NCI-H446 treated with DMSO at 0.1 percent for 48 hours (cell line): Measurements from ENCODE around the gene GPC6.

Experiments used
- DNase-seq: peaks from one replicate; lab custom pipeline; 2025; lab: John Stamatoyannopoulos, UW

GPC6 gene

GRCh38 chr13:93775507-93776108 lies 549.0 kb downstream of the GPC6 start:
- no peak for DNase-seq

GRCh38 chr13:93776936-93777335 lies 550.3 kb downstream of the GPC6 start:
- DNase-seq: no peak

DNA sequence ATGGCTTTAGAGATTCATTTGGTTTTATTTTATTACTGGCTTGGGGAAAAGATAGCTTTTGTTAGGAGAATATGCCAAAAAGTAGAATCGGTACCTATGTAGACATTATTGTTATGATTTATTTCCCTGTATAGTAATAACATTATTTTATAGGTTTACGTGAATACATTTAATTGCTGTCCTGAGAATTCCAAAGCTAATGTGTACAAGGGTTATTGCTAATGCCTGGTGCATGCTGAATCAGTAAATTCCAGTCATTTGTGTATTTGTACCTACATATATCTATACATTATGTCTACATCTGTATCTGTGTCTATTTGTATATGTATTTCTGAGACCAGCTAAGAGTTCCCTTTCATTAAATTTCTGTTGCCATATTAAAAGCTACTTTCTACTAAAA lies 550.9 kb downstream of the GPC6 start:
- no peak for DNase-seq

GRCh38 chr13:93778548-93778947 lies 551.9 kb downstream of the GPC6 start:
- no peak for DNase-seq

DNA sequence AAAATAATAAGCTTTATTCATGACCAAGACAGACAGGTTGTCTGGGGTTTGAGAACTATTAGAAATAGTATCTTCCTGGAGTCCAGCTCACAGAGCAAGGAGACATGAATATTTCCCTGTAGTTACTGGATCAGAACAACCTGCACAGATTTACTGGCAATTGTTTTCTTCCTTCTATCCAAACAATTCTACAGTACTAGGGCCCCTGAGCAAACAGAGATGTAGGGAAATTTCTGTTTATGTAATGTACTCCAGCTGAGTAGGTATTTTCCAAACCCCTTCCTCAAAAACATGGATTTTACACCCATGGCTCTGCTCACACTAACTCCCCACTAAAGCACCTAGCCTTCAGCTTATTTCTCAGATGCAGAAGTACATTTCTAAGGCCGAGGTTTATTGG lies 557.6 kb downstream of the GPC6 start:
- DNase-seq: no peak

- DNase-seq: no peak
Measured at GRCh38 chr13:93786846-93787489, 560.4 kb downstream of the GPC6 start.

- no peak for DNase-seq
Measured at GRCh38 chr13:93788456-93788855, 561.8 kb downstream of the GPC6 start.

- no peak for DNase-seq
Measured at GRCh38 chr13:93789058-93789457, 562.5 kb downstream of the GPC6 start.

GRCh38 chr13:93794197-93794885 lies 567.7 kb downstream of the GPC6 start:
- DNase-seq: no peak

GRCh38 chr13:93797463-93797862 lies 570.9 kb downstream of the GPC6 start:
- no peak for DNase-seq

DNA sequence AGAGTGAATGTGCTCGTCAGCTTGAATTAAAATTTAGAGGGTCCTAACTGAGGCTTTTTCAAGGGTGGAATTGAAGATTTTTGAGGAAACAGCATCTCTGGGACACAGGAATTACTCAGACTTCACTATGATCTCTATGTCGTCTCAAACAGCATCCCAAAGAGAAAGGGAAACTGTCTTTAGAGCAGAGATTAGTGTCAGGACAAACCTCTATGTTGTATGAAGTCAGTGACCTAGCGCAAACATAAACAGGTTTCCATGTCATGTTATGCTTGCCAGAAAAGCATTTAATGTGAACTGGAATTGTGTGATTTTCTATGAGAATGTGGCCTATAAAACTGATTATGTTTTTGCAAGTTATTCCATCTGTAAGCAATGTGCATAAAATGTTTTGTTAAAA lies 573.7 kb downstream of the GPC6 start:
- DNase-seq: no peak

- DNase-seq: no peak
Measured at GRCh38 chr13:93805736-93806135, 579.1 kb downstream of the GPC6 start.

GRCh38 chr13:93806861-93807260 lies 580.3 kb downstream of the GPC6 start:
- DNase-seq: no peak

- no peak for DNase-seq
Measured at GRCh38 chr13:93810264-93810663, 583.7 kb downstream of the GPC6 start.

DNA sequence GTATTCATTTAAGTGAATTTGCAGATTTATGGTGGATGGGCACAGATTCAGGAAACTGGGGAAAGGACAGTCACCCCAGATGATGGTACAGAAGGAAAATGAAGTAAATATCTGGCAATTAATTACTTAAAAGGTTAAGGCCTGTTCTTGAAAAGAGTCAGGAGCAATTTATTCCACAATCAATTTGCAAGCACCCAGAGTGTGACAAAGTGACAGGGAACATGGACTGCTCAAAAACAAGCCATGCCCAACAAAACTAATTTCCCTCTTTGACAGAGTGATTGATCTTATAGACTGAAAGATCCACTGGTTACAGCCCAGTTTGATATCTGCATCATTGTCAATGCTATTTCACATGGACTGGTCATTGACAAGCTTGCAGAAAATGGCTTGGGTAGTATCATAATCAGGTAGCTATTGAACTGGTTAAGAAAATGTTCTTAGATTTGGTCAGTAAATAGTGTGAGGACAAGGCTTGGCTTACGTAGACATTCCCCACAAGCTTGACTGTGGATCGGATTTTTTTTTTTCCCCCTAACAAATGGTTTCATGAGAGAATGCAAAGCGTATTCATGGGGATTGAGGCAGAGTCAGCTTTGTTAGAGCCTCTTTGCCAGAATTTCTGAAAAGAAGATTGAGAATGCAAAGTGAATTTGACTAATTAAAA lies 584.6 kb downstream of the GPC6 start:
- no peak for DNase-seq

GRCh38 chr13:93811738-93812112 lies 585.1 kb downstream of the GPC6 start:
- no peak for DNase-seq

DNA sequence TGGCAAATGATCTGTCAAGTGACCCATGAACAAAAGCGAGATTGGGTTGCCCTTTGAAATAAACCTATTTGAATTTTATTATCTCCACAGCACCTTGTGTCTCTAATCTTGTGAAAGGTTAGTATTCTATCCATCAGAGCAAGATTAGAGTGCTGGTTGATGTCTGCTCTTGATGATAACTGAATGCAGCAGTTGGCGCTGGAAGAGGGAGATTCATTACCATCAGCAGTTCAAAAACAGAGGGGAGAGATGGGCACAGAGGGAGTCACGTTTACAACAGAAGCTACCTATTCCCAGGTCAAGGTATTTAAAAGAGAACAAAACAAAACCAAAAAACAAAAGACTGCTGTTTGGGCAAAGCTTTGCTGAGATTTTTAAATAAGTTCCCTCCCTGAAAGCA lies 588.1 kb downstream of the GPC6 start:
- DNase-seq: no peak

DNA sequence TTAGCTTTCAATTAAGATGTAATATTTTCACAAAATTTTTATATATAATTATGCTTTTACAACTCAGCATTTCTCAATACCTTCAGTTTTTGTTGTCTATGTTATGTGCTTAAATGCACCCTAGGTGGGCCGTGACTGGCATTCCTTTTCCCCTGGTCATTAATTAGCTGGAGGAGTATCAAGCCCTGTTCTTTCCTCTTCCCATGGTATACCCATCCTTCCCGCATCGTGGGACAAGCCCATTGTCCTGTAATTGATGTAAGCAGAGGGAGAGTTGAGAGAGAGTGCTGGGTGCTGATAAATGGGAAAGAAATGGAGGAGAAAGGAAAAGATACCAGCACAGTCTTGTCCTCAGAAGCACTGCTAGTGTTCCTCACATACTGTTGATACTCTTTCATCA lies 591.7 kb downstream of the GPC6 start:
- no peak for DNase-seq

DNA sequence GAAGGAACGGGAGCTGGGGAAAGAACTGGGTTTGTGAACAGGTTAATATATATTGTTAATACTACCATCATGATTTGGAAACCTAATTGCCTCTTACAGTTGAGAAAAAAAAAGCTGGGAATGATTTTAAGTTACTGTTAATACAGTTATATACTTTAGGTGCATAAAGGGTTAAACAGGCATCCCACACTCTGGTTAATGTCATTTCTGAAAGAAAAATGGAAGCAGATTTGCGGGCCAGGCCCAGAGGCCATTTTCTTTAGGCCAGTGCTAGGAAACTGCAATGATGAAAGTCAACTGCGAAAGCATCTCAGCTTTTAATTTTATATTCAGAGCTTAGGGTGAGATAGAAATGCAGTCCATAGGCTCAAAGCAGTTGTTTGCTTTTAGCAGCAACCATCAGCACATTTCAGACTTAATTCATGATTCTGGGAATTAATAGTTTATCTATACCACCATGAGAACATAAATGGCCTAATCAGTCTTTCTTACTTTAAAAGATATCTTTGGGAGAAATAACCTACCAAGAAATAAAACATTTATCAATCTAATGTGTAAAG lies 592.8 kb downstream of the GPC6 start:
- no peak for DNase-seq

DNA sequence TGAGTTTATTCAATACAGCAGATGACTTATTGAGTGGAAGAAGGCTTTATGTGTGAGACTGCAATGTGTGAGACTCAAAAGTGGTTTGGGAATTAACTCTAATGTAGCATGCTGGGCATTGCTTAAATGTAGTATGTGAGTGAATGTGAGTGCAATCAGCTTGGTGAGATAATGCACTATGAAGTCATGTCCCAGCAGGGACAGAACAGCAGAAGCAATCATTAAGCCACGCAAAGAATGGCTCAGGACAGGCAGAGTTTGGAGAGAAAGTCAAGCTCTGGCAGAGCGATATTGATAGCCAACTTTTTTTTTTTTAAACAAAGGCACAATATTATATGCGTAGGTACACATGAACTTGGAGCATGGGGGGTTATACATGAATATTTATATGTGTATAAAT lies 597.7 kb downstream of the GPC6 start:
- DNase-seq: no peak

GRCh38 chr13:93834051-93834450 lies 607.4 kb downstream of the GPC6 start:
- no peak for DNase-seq

DNA sequence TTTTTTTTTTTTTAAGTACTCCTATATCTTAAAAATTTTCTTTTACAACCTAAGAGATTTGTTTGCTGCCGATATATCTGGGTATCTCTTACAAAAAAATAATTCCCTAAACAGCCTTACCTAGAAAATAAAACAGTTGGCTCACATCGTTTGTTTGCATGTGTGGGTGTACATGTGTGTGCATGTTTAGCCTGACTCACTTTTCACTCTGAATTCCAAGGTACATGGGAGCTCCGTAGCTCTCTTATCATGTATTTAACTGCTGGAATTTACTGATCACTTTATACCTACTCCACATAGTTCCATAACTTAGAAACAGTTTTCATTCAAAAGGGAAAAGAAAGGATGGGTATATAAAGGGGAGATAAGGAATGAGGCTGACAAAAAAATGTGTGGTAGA lies 616.5 kb downstream of the GPC6 start:
- DNase-seq: no peak

- DNase-seq: no peak
Measured at GRCh38 chr13:93847162-93847561, 620.6 kb downstream of the GPC6 start.
